Fibroblast of villous mesenchyme (primary cell): Measurements from ENCODE around the gene ARHGEF39. TPM values are rescaled to one million over a fixed set of nuclear protein-coding genes. Genes with fewer than 3 reads are reported as not detected.

Source experiments
- DNase-seq: peaks from one replicate; pipeline ENCODE4 v3.0.0-alpha.2; 2010; ENCODE audit warnings: low read depth
- H3K4me3 ChIP-seq: 2 replicates; pipeline ENCODE4 v1.5.1; 2011; ENCODE audit warnings: low read depth, mild to moderate bottlenecking, low read length
- CTCF ChIP-seq: IDR thresholded peaks from 2 replicates; pipeline ENCODE4 v1.5.1; 2012; ENCODE audit warnings: low read depth, mild to moderate bottlenecking, low read length; ENCODE audit not compliant: insufficient read depth
- total RNA-seq: library from RNA; depleted of rRNA; stranded (reverse); fragments of >200 nt; gene quantifications from 2 replicates; pipeline ENCODE4 v1.2.3, GENCODE V29; 2012

The ARHGEF39 gene
- total RNA-seq, 1 donor: 3.0 TPM

- H3K4me3 ChIP-seq: no peak overlapping the region
- DNase-seq: no peak
- no peak for TF ChIP-seq CTCF
Measured at GRCh38 chr9:35708146-35708545, 43.2 kb upstream of the ARHGEF39 start.

- no peak for DNase-seq
- no peak for TF ChIP-seq CTCF
- no peak overlapping the region for H3K4me3 ChIP-seq
Measured at GRCh38 chr9:35706951-35707350, 42.0 kb upstream of the ARHGEF39 start.

- DNase-seq: no peak
- TF ChIP-seq CTCF: no peak
- no peak overlapping the region for H3K4me3 ChIP-seq
Measured at GRCh38 chr9:35705836-35706430, 40.9 kb upstream of the ARHGEF39 start.

- no peak for DNase-seq
- no peak overlapping the region for H3K4me3 ChIP-seq
- no peak for TF ChIP-seq CTCF
Measured at GRCh38 chr9:35705372-35705771, 40.4 kb upstream of the ARHGEF39 start.

GRCh38 chr9:35703906-35704672 is 39.1 kb upstream of the ARHGEF39 start:
- TF ChIP-seq CTCF: no peak
- no peak overlapping the region for H3K4me3 ChIP-seq
- no peak for DNase-seq

GRCh38 chr9:35702696-35703095 is 37.7 kb upstream of the ARHGEF39 start:
- no peak overlapping the region for H3K4me3 ChIP-seq
- DNase-seq: no peak
- TF ChIP-seq CTCF: no peak
